SU-DHL-6 (cell line): ENCODE data around the gene SPATA9.

Source experiments
- H2AFZ ChIP-seq: fragments of 200-600 bp; sonication (generic); 2 replicates; pipeline ENCODE4 v1.6.1; 2014; ENCODE audit warnings: low read depth, mild to moderate bottlenecking, moderate library complexity, mixed read lengths, antibody characterized with exemption, low read length; ENCODE audit not compliant: severe bottlenecking
- H3F3A ChIP-seq: fragments of 200-600 bp; shearing (Covaris generic); 2 replicates; pipeline ENCODE4 v1.6.0; 2016; ENCODE audit warnings: antibody characterized with exemption, mild to moderate bottlenecking; ENCODE audit not compliant: insufficient read depth
- H3K27ac ChIP-seq: fragments of 200-600 bp; sonication (generic); 2 replicates; pipeline ENCODE4 v1.5.1; 2016; ENCODE audit warnings: low read depth, mild to moderate bottlenecking, low read length, moderate library complexity, mixed read lengths
- H3K27me3 ChIP-seq: fragments of 200-600 bp; sonication (generic), shearing (Covaris generic); 2 replicates; pipeline ENCODE4 v1.6.0; 2014; ENCODE audit warnings: mild to moderate bottlenecking, low read length
- H3K36me3 ChIP-seq: fragments of 200-600 bp; sonication (generic); 2 replicates; pipeline ENCODE4 v1.6.1; 2014; ENCODE audit warnings: mild to moderate bottlenecking, low read length, mixed read lengths
- H3K4me2 ChIP-seq: fragments of 300-600, 200-600 bp; shearing (Covaris generic), sonication (generic); 2 replicates; pipeline ENCODE4 v1.6.0; 2014; ENCODE audit warnings: low read length, low read depth, mild to moderate bottlenecking; ENCODE audit not compliant: poor library complexity, severe bottlenecking
- H3K4me3 ChIP-seq: fragments of 200-600 bp; sonication (generic); 2 replicates; pipeline ENCODE4 v1.5.1; 2014; ENCODE audit warnings: antibody characterized with exemption, low read length, mild to moderate bottlenecking, mixed read lengths; ENCODE audit not compliant: insufficient read depth, poor library complexity, severe bottlenecking
- H3K79me2 ChIP-seq: fragments of 200-600 bp; sonication (generic); 2 replicates; pipeline ENCODE4 v1.6.1; 2014; ENCODE audit warnings: mild to moderate bottlenecking, low read length, moderate library complexity; ENCODE audit not compliant: insufficient read depth
- H3K9ac ChIP-seq: fragments of 200-600 bp; sonication (generic); 2 replicates; pipeline ENCODE4 v1.7.0; 2014; ENCODE audit warnings: mild to moderate bottlenecking, low read length
- H3K9me2 ChIP-seq: fragments of 200-600 bp; sonication (generic); replicated peaks from 2 replicates; pipeline ENCODE4 v1.6.1; 2014; ENCODE audit warnings: low read length; ENCODE audit not compliant: insufficient read depth
- H3K9me3 ChIP-seq: fragments of 200-600 bp; sonication (generic); 2 replicates; pipeline ENCODE4 v1.6.1; 2014; ENCODE audit warnings: low read length, mixed read lengths; ENCODE audit not compliant: insufficient read depth
- H4K20me1 ChIP-seq: fragments of 200-600 bp; sonication (generic); 2 replicates; pipeline ENCODE4 v1.6.1; 2014; ENCODE audit warnings: low read depth, mild to moderate bottlenecking, antibody characterized with exemption, low read length, moderate library complexity, mixed read lengths
- CTCF ChIP-seq: fragments of 200-600 bp; sonication (generic); IDR thresholded peaks from one replicate; pipeline ENCODE4 v1.5.1; 2017; ENCODE audit warnings: antibody characterized with exemption, mild to moderate bottlenecking, low read length, moderate library complexity; ENCODE audit not compliant: insufficient read depth, poor library complexity, severe bottlenecking
- EZH2phosphoT487 ChIP-seq: fragments of 200-600 bp; sonication (generic), shearing (Covaris generic); conservative IDR thresholded peaks from 2 replicates; pipeline ENCODE4 v1.6.1; 2018; ENCODE audit warnings: mild to moderate bottlenecking, antibody characterized with exemption, low read length, moderate library complexity, mixed read lengths

The SPATA9 gene

DNA sequence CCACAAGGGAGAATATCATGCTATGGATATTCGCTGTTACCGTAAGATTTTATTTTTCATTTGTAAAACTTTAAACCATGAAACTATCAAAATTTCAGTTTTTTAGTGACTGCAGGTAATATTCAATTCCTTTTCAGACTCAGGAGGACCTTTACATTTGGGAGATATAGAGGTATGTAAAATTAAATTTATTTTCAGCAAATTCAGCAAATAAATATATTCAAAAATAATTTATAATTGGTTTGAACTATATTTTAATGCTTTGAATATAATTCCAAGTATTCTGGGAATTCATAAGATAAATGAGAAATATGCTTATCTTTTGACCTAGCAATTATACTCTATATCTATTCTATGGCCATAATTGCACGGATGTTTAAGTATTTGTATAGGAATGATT is 28.6 kb downstream of the SPATA9 start:
- TF ChIP-seq EZH2phosphoT487 (no peak), CTCF (no peak)
- no peak overlapping the region for H3K4me3 ChIP-seq
- no peak overlapping the region for H3K4me2 ChIP-seq
- H3K79me2 ChIP-seq = no peaks in the 10 kb centered on the region
- no peaks in the 10 kb centered on the region for H3K9me3 ChIP-seq
- no peaks in the 10 kb centered on the region for H3F3A ChIP-seq
- no peaks in the 10 kb centered on the region for H4K20me1 ChIP-seq
- no peak overlapping the region for H3K9ac ChIP-seq
- H3K9me2 ChIP-seq = no peaks in the 10 kb centered on the region
- H3K27me3 ChIP-seq = no peaks in the 10 kb centered on the region
- H2AFZ ChIP-seq = no peak overlapping the region
- no peak overlapping the region for H3K27ac ChIP-seq
- no peaks in the 10 kb centered on the region for H3K36me3 ChIP-seq

GRCh38 chr5:95652849-95653248 is 29.9 kb downstream of the SPATA9 start:
- H3K36me3 ChIP-seq = no peaks in the 10 kb centered on the region
- no peaks in the 10 kb centered on the region for H4K20me1 ChIP-seq
- no peak overlapping the region for H3K4me2 ChIP-seq
- no peak overlapping the region for H3K9ac ChIP-seq
- H3K9me3 ChIP-seq = no peaks in the 10 kb centered on the region
- H3K9me2 ChIP-seq = no peaks in the 10 kb centered on the region
- H2AFZ ChIP-seq = no peak overlapping the region
- no peak overlapping the region for H3K4me3 ChIP-seq
- TF ChIP-seq EZH2phosphoT487 (no peak), CTCF (no peak)
- no peaks in the 10 kb centered on the region for H3K27me3 ChIP-seq
- peaks cover 5% of the 10 kb centered on the region; the same call in 1 of the 2 replicates for H3F3A ChIP-seq
- H3K79me2 ChIP-seq = no peaks in the 10 kb centered on the region
- H3K27ac ChIP-seq = no peak overlapping the region

DNA sequence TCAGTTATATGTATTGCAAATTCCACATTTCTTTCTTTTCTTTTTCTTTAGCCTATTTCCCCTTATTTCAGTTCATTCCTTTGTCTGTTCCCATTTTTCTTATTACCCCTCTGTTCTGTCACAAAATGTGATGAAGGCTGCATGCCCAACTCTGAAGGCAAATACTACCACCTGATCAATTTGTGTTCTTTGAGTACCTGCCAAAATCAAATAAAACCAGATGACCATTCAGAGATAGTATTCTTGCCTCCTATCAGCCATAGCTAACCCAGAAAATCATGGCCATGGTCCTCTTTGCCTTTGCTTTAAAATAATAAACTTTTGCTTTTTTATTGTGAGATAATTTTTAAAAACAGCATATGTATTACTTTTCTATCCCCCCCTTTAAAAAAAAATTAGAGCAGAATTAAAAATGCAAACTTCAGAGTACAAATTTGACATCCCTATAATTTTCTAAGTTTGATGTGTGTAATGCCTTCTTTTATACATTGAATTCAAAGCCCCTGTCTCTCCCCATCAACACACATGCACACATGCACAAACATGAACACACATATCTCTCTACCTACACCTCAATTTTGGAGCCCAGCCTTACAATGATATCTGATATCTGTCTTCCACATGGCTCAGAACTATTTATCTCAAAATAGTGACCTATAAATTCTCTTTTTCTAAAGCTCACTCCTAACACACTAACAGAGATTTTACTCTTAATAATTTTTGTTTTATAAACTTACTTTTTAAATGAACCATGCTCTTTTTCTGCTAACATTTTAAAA is 32.8 kb downstream of the SPATA9 start:
- no peaks in the 10 kb centered on the region for H3K79me2 ChIP-seq
- peaks cover 22% of the 10 kb centered on the region for H3F3A ChIP-seq
- H3K9ac ChIP-seq = no peak overlapping the region
- H3K9me2 ChIP-seq = no peaks in the 10 kb centered on the region
- no peaks in the 10 kb centered on the region for H3K36me3 ChIP-seq
- H3K27me3 ChIP-seq = no peaks in the 10 kb centered on the region
- TF ChIP-seq EZH2phosphoT487 (no peak), CTCF (no peak)
- no peak overlapping the region for H3K27ac ChIP-seq
- no peaks in the 10 kb centered on the region for H4K20me1 ChIP-seq
- H2AFZ ChIP-seq = no peak overlapping the region
- no peak overlapping the region for H3K4me2 ChIP-seq
- no peaks in the 10 kb centered on the region for H3K9me3 ChIP-seq
- H3K4me3 ChIP-seq = no peak overlapping the region
